ENCODE results near the gene PDE10A.

Gene PDE10A

DNA sequence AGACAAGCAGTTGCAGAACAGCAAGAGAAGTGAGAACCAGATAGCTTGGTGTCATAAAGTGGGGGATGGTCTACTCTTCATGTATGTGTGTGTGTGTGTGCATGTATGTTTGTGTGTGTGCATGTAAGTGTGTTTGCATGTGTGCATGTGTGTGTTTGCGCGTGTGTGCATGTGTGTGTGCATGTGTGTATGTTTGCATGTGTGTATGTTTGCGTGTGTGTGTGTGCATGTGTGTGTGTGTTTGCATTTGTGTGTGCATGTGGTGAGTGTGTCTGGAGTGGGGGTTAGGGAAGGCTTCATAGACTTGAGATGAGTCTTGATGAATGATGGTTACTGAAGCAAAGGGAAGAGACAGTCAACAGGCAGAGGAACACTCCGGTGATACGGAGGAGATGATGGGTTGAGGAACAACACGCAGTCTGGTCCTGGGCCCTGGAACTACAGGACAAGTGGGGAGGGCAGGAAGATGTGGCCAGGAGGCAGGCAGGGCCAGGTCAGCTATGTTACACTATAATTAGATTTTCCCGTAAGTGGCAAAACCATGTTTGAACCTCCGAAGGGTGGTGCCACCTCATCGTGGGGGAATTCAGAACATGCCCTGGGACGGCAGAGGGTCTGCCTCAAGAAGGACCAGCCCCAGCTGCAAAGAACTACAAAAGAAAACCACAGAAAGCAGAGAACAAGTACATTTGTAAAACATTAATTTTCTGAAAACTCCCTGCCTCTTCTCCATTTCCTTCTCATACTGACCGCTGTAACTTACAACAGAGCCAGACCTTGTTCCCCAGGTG is 38.7 kb upstream of the PDE10A start:
- TF ChIP-seq, protein P1, sequence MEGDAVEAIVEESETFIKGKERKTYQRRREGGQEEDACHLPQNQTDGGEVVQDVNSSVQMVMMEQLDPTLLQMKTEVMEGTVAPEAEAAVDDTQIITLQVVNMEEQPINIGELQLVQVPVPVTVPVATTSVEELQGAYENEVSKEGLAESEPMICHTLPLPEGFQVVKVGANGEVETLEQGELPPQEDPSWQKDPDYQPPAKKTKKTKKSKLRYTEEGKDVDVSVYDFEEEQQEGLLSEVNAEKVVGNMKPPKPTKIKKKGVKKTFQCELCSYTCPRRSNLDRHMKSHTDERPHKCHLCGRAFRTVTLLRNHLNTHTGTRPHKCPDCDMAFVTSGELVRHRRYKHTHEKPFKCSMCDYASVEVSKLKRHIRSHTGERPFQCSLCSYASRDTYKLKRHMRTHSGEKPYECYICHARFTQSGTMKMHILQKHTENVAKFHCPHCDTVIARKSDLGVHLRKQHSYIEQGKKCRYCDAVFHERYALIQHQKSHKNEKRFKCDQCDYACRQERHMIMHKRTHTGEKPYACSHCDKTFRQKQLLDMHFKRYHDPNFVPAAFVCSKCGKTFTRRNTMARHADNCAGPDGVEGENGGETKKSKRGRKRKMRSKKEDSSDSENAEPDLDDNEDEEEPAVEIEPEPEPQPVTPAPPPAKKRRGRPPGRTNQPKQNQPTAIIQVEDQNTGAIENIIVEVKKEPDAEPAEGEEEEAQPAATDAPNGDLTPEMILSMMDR (IDR thresholded peaks at IDR 0.05; ENCODE audit: insufficient read depth, missing control alignments): no peak
- DNase-seq (ENCODE audit: insufficient read length, low spot score): no peak
- no peak for FAIRE-seq

DNA sequence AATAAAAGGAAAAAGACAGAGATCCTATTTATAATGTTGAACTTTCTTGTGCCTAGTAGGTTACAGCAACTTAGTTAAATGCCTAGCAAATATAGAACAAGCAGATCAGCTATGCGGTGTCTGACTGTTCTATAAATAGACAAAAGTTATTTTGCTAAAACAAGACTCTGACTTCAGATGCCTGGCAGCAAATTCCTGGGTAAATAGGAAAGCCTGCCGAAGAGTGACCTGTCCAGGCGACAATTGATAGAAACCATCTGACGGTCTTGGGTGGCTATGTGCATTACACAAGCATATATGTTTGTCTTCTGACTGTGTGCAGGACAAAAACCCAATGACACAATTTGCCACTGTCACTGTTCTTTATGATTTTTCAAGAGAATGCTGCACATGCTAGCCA is 38.0 kb upstream of the PDE10A start:
- DNase-seq (ENCODE audit: insufficient read length, low spot score): no peak
- FAIRE-seq: no peak
- TF ChIP-seq, protein P1 (IDR thresholded peaks at IDR 0.05; ENCODE audit: insufficient read depth, missing control alignments): no peak

DNA sequence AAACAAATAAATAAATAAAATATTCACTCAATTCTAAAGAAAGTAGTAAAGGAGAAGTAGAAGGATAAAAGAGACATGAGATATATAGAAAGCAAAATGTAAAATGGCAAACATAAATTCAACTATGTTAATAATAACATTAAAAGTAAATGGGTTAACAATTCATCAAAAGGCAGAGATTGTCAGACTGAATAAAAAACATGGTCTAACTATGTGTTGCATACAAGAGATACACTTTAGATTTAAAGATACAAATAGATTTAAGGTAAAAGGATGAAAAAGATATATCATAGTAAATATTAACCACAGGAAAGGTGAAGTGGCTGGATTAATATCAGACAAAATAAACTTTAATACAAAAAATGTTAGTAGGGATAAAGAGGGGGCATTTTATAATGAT is 35.8 kb upstream of the PDE10A start:
- DNase-seq (ENCODE audit: insufficient read length, low spot score) (no peak), FAIRE-seq (no peak)
- TF ChIP-seq, protein P1 (IDR thresholded peaks at IDR 0.05; ENCODE audit: insufficient read depth, missing control alignments): no peak

DNA sequence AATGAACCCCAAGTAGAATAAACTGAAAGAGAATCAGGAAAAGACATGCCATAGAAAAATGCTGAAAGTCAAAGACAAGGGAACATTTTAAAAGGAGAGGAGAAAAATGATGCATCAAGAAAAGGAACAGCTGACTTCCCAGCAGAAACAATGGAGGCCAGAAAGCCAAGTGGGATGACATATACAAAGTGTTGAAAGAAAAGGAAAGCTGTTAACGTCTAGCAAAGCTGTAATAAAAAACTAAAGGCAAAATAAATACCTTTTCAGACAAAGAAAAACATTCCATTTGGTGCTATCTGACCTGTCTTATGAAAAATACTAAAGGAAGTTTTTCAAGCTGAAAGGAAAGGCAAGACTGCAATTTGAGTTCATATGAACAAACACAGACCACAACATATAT is 34.1 kb upstream of the PDE10A start:
- no peak for FAIRE-seq
- TF ChIP-seq, protein P1 (IDR thresholded peaks at IDR 0.05; ENCODE audit: insufficient read depth, missing control alignments): no peak
- no peak for DNase-seq (ENCODE audit: insufficient read length, low spot score)

DNA sequence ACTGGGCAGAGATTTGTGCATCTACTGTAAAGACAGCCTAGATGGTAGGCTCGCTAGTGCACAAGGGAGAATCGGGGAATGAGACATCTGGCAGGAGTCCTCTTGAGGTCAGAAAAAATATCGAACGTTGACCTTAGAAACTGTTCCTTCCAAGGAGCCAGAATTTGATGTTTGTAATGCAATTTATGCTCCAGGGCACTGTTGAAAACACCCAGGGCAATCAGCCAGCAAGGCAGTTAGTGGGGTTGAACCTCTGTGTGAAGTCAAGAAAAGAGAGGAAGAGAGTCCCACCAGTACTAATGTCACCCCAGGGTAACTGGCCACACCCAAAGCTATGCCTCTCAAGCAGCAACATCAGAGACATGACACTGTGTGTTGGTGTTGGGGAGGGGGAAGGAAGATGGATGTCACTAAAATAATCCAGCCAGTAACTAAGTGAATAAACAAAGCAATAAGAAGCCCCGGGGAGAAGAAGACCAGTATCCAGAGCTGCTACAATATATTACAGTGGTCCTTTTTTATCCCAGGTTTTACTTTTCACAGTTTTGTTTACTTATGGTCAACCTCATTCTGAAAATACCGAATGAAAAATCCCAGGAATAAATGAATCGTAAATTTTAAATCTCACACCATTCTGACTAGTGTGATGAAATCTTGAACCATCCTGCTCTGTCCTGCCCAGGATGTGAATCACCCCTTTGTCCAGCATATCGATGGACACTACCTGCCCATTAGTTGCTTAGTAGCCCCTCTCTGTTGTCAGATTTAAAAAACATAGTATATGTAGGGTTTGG is 32.9 kb upstream of the PDE10A start:
- TF ChIP-seq, protein P1 (IDR thresholded peaks at IDR 0.05; ENCODE audit: insufficient read depth, missing control alignments): no peak
- FAIRE-seq (no peak), DNase-seq (ENCODE audit: insufficient read length, low spot score) (no peak)

DNA sequence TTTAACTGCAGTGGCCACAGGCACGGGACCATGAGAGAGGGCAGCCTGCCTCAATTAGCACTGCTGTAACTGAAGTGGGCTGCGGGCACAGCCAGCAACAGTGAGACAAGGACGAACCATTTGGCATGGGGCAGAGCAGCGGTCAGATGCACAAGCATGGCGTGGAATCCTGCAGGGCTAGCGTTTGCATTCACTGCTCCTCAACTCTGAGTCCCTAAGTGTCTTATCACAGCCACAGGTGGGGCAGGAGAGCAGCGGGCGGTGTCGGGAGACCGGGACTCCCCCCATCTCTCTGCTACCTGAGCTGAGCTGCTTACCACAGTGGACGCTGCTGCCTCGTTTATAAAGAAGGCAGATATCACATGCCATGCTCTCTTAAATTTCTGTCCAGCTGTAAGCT is 31.3 kb upstream of the PDE10A start:
- TF ChIP-seq, protein P1 (IDR thresholded peaks at IDR 0.05; ENCODE audit: insufficient read depth, missing control alignments): no peak

More for the DNA sequence above, 31.3 kb upstream of the PDE10A start:
- no peak for FAIRE-seq
- no peak for DNase-seq (ENCODE audit: insufficient read length, low spot score)
